Mesenchymal stem cell (in vitro differentiated cells and primary cell): Measurements from ENCODE around the gene LCE3A.

Experiments
- DNase-seq: peaks from one replicate; pipeline ENCODE4 v3.0.0-alpha.2; 2013
- H2AFZ ChIP-seq: one replicate; pipeline ENCODE4 v1.6.1; 2013; ENCODE audit warnings: low read depth, mild to moderate bottlenecking, control low read depth, inconsistent platforms, low read length, moderate library complexity
- H2AK5ac ChIP-seq: 2 replicates; pipeline ENCODE4 v1.6.1; 2013; ENCODE audit warnings: low read length, moderate library complexity, mild to moderate bottlenecking, inconsistent platforms; ENCODE audit not compliant: severe bottlenecking
- H2BK120ac ChIP-seq: one replicate; pipeline ENCODE4 v1.6.1; 2013; ENCODE audit warnings: low read depth, mild to moderate bottlenecking, inconsistent platforms, low read length, moderate library complexity
- H2BK12ac ChIP-seq, 2 experiments: one replicate each; pipeline ENCODE4 v1.6.1; 2013; ENCODE audit warnings: inconsistent platforms in 2 of 2, low read length in 2 of 2, mild to moderate bottlenecking in 2 of 2, moderate library complexity in 2 of 2, control low read depth in 1 of 2
- H2BK15ac ChIP-seq: one replicate; pipeline ENCODE4 v1.6.1; 2013; ENCODE audit warnings: mild to moderate bottlenecking, low read depth, inconsistent platforms; ENCODE audit not compliant: poor library complexity, severe bottlenecking
- H2BK5ac ChIP-seq: 2 replicates; pipeline ENCODE4 v1.6.1; 2013; ENCODE audit warnings: low read depth, mild to moderate bottlenecking, low read length, control low read depth, inconsistent platforms; ENCODE audit not compliant: poor library complexity, severe bottlenecking
- H3K14ac ChIP-seq, 2 experiments: one replicate each; pipeline ENCODE4 v1.6.1; 2013; ENCODE audit warnings: inconsistent platforms in 2 of 2, low read length in 2 of 2, control low read depth in 1 of 2, mild to moderate bottlenecking in 1 of 2, moderate library complexity in 1 of 2
- H3K18ac ChIP-seq, 2 experiments: one replicate each; pipeline ENCODE4 v1.6.1; 2013; ENCODE audit warnings: inconsistent platforms in 2 of 2, low read length in 2 of 2, control low read depth in 1 of 2, low read depth in 1 of 2, mild to moderate bottlenecking in 1 of 2
- H3K23ac ChIP-seq, 2 experiments: one replicate each; pipeline ENCODE4 v1.6.1; 2013; ENCODE audit warnings: inconsistent platforms in 2 of 2, low read length in 2 of 2, mild to moderate bottlenecking in 2 of 2, moderate library complexity in 2 of 2, control low read depth in 1 of 2
- H3K27ac ChIP-seq: 2 replicates; pipeline ENCODE4 v1.5.1; 2013; ENCODE audit warnings: mild to moderate bottlenecking, moderate library complexity, low read length, control low read depth, inconsistent platforms; ENCODE audit not compliant: poor library complexity, severe bottlenecking
- H3K27me3 ChIP-seq, 2 experiments: 2 replicates each; pipeline versions ENCODE4 v1.6.1 to v1.7.0; 2013; ENCODE audit warnings: low read length in 2 of 2, mild to moderate bottlenecking in 2 of 2, moderate library complexity in 2 of 2, control low read depth in 1 of 2, inconsistent platforms in 1 of 2; ENCODE audit not compliant: control insufficient read depth in 1 of 2, insufficient read depth in 1 of 2
- H3K36me3 ChIP-seq, 2 experiments: 2 replicates each; pipeline versions ENCODE4 v1.6.1 to v1.7.0; 2013; ENCODE audit warnings: low read length in 2 of 2, control low read depth in 1 of 2, inconsistent platforms in 1 of 2, low read depth in 1 of 2, mild to moderate bottlenecking in 1 of 2; ENCODE audit not compliant: insufficient read depth in 2 of 2, control insufficient read depth in 1 of 2
- H3K4ac ChIP-seq, 2 experiments: one replicate each; pipeline ENCODE4 v1.6.1; 2013; ENCODE audit warnings: inconsistent platforms in 2 of 2, low read length in 2 of 2, mild to moderate bottlenecking in 2 of 2, moderate library complexity in 2 of 2, control low read depth in 1 of 2, low read depth in 1 of 2
- H3K4me1 ChIP-seq: 2 replicates; pipeline ENCODE4 v1.6.1; 2013; ENCODE audit warnings: low read depth, low read length, control low read depth; ENCODE audit not compliant: control insufficient read depth, insufficient read depth
- H3K4me2 ChIP-seq: 2 replicates; pipeline ENCODE4 v1.6.1; 2013; ENCODE audit warnings: low read length, mild to moderate bottlenecking, inconsistent platforms; ENCODE audit not compliant: poor library complexity, severe bottlenecking
- H3K4me3 ChIP-seq, 2 experiments: 2 replicates each; pipeline versions ENCODE4 v1.5.1 to v1.7.0; 2013; ENCODE audit warnings: low read length in 2 of 2, mild to moderate bottlenecking in 2 of 2, control low read depth in 1 of 2, low read depth in 1 of 2; ENCODE audit not compliant: insufficient read depth in 1 of 2
- H3K79me1 ChIP-seq: replicated peaks from 2 replicates; pipeline ENCODE4 v1.6.1; 2013; ENCODE audit warnings: mild to moderate bottlenecking, control low read depth, low read length, inconsistent platforms; ENCODE audit not compliant: poor library complexity, severe bottlenecking
- H3K9ac ChIP-seq: 2 replicates; pipeline ENCODE4 v1.7.0; 2013; ENCODE audit warnings: mild to moderate bottlenecking, low read length, moderate library complexity
- H3K9me3 ChIP-seq: 2 replicates; pipeline ENCODE4 v1.7.0; 2013; ENCODE audit warnings: mild to moderate bottlenecking, low read length; ENCODE audit not compliant: control insufficient read depth
- H4K8ac ChIP-seq: one replicate; pipeline ENCODE4 v1.6.1; 2013; ENCODE audit warnings: inconsistent platforms, mild to moderate bottlenecking, low read length, moderate library complexity
- H4K91ac ChIP-seq: one replicate; pipeline ENCODE4 v1.6.1; 2013; ENCODE audit warnings: mild to moderate bottlenecking, low read length, inconsistent platforms
- WGBS: methylation state at CpG from one replicate; pipeline ENCODE4 v1.1.7; 2013; ENCODE audit warnings: mixed read lengths; 5-methylcytosine and 5-hydroxymethylcytosine counted together

LCE3A gene

GRCh38 chr1:152646656-152647055 lies 23.8 kb upstream of the LCE3A start:
- H2BK12ac ChIP-seq: no peak overlapping the region
- no peak overlapping the region for H4K8ac ChIP-seq
- H2AK5ac ChIP-seq: no peak overlapping the region
- no peak overlapping the region for H3K9ac ChIP-seq
- no peaks in the 10 kb centered on the region for H3K9me3 ChIP-seq
- no peak for DNase-seq
- no peak overlapping the region for H3K4me2 ChIP-seq
- no peak overlapping the region for H2AFZ ChIP-seq
- H3K27me3 ChIP-seq: no peaks in the 10 kb centered on the region
- H3K23ac ChIP-seq: no peak overlapping the region
- H3K27ac ChIP-seq: no peak overlapping the region
- no peak overlapping the region for H3K14ac ChIP-seq
- no peaks in the 10 kb centered on the region for H3K79me1 ChIP-seq
- no peaks in the 10 kb centered on the region for H3K36me3 ChIP-seq
- H4K91ac ChIP-seq: no peak overlapping the region
- no peak overlapping the region for H2BK15ac ChIP-seq
- H3K4me1 ChIP-seq: no peaks in the 10 kb centered on the region
- H2BK120ac ChIP-seq: no peak overlapping the region
- H3K18ac ChIP-seq: no peak overlapping the region
- no peak overlapping the region for H3K4me3 ChIP-seq
- no peak overlapping the region for H2BK5ac ChIP-seq
- no peak overlapping the region for H3K4ac ChIP-seq

- no peak overlapping the region for H2BK15ac ChIP-seq
Observed at GRCh38 chr1:152645146-152645545, 22.2 kb upstream of the LCE3A start.

GRCh38 chr1:152643945-152644344 lies 21.0 kb upstream of the LCE3A start:
- H2BK5ac ChIP-seq: no peak overlapping the region
- H3K4me2 ChIP-seq: no peak overlapping the region
- no peak overlapping the region for H2BK12ac ChIP-seq
- no peak overlapping the region for H4K8ac ChIP-seq
- no peak for DNase-seq
- H2AFZ ChIP-seq: no peak overlapping the region
- no peaks in the 10 kb centered on the region for H3K4me1 ChIP-seq
- no peak overlapping the region for H2BK15ac ChIP-seq
- H3K9ac ChIP-seq: no peak overlapping the region
- H3K4me3 ChIP-seq: no peak overlapping the region
- H3K14ac ChIP-seq: no peak overlapping the region
- H3K27ac ChIP-seq: no peak overlapping the region
- no peak overlapping the region for H2BK120ac ChIP-seq
- WGBS: 45% methylated on average over 3 of the region's 3 CpGs
- H3K4ac ChIP-seq: no peak overlapping the region
- no peaks in the 10 kb centered on the region for H3K9me3 ChIP-seq
- no peaks in the 10 kb centered on the region for H3K79me1 ChIP-seq
- no peak overlapping the region for H3K18ac ChIP-seq
- H2AK5ac ChIP-seq: no peak overlapping the region
- H3K27me3 ChIP-seq: no peaks in the 10 kb centered on the region
- no peaks in the 10 kb centered on the region for H3K36me3 ChIP-seq
- H4K91ac ChIP-seq: no peak overlapping the region
- H3K23ac ChIP-seq: no peak overlapping the region

More at GRCh38 chr1:152645146-152645545, 22.2 kb upstream of the LCE3A start:
- H2BK5ac ChIP-seq: no peak overlapping the region
- H3K9ac ChIP-seq: no peak overlapping the region
- no peak overlapping the region for H3K27ac ChIP-seq
- no peak overlapping the region for H2BK12ac ChIP-seq
- no peaks in the 10 kb centered on the region for H3K9me3 ChIP-seq
- no peak overlapping the region for H2AK5ac ChIP-seq
- H2BK120ac ChIP-seq: no peak overlapping the region
- H4K91ac ChIP-seq: no peak overlapping the region
- H3K4me1 ChIP-seq: no peaks in the 10 kb centered on the region
- H3K14ac ChIP-seq: no peak overlapping the region
- WGBS: 49% methylated on average over 3 of the region's 3 CpGs
- H3K27me3 ChIP-seq: no peaks in the 10 kb centered on the region
- no peak overlapping the region for H4K8ac ChIP-seq
- H3K23ac ChIP-seq: no peak overlapping the region
- no peak for DNase-seq
- no peak overlapping the region for H3K18ac ChIP-seq
- H2AFZ ChIP-seq: no peak overlapping the region
- no peak overlapping the region for H3K4me2 ChIP-seq
- no peaks in the 10 kb centered on the region for H3K36me3 ChIP-seq
- H3K79me1 ChIP-seq: no peaks in the 10 kb centered on the region
- H3K4ac ChIP-seq: no peak overlapping the region
- H3K4me3 ChIP-seq: no peak overlapping the region

- no peak overlapping the region for H2AFZ ChIP-seq
- H3K36me3 ChIP-seq: no peaks in the 10 kb centered on the region
- H3K4me1 ChIP-seq: no peaks in the 10 kb centered on the region
- H3K9ac ChIP-seq: no peak overlapping the region
- 27% methylated on average over 1 of the region's 1 CpG for WGBS
- DNase-seq: no peak
- H4K91ac ChIP-seq: no peak overlapping the region
- H3K4me2 ChIP-seq: no peak overlapping the region
- no peaks in the 10 kb centered on the region for H3K27me3 ChIP-seq
- H2BK15ac ChIP-seq: no peak overlapping the region
- H3K14ac ChIP-seq: no peak overlapping the region
- H3K9me3 ChIP-seq: no peaks in the 10 kb centered on the region
- no peak overlapping the region for H2AK5ac ChIP-seq
- H3K23ac ChIP-seq: no peak overlapping the region
- H2BK12ac ChIP-seq: no peak overlapping the region
- H2BK120ac ChIP-seq: no peak overlapping the region
- H4K8ac ChIP-seq: no peak overlapping the region
- H3K4me3 ChIP-seq: no peak overlapping the region
- H2BK5ac ChIP-seq: no peak overlapping the region
- no peak overlapping the region for H3K18ac ChIP-seq
- no peak overlapping the region for H3K27ac ChIP-seq
- H3K4ac ChIP-seq: no peak overlapping the region
- no peaks in the 10 kb centered on the region for H3K79me1 ChIP-seq
Observed at GRCh38 chr1:152640351-152640750, 17.4 kb upstream of the LCE3A start.
